ENCODE results near the gene MDC1. TPM values are rescaled to one million over a fixed set of nuclear protein-coding genes. Genes with fewer than 3 reads are reported as not detected.

MDC1 gene
- total and polyA plus RNA-seq, 2 of the 13 experiments (the other 11 are each of a cell fraction or from before 2014, with no cell fraction given) = 8.4 to 14.0 TPM

- peak; percentile 72 for TF ChIP-seq ZNF563 (CRISPR knock-in tag; IDR thresholded peaks at IDR 0.05)
- no peak for TF ChIP-seq ZBTB33 (CRISPR knock-in tag; IDR thresholded peaks at IDR 0.05)
- peak; percentile 91; the same call in 1 of the 2 replicates for TF ChIP-seq ZNF17 (CRISPR knock-in tag; IDR thresholded peaks at IDR 0.05)
- TF ChIP-seq ZHX1 (CRISPR knock-in tag; IDR thresholded peaks at IDR 0.05; ENCODE audit: low read depth) = peak; percentile 1; the same call in 1 of the 2 replicates
- peak; percentile 99 for TF ChIP-seq POLR2G (IDR thresholded peaks at IDR 0.05; ENCODE audit: low read depth, low read length)
- TF ChIP-seq E2F5 (CRISPR knock-in tag; conservative IDR thresholded peaks at IDR 0.05) = no peak
- peak; percentile 62; the same call in 1 of the 2 replicates for TF ChIP-seq KLF12 (CRISPR knock-in tag; IDR thresholded peaks at IDR 0.05; ENCODE audit: borderline replicate concordance)
- no peak for TF ChIP-seq SOX6 (IDR thresholded peaks at IDR 0.05)
- TF ChIP-seq SOX6 (CRISPR knock-in tag; IDR thresholded peaks at IDR 0.05) = peak; percentile 89
- peak; percentile 87 for TF ChIP-seq MEF2D (CRISPR knock-in tag; IDR thresholded peaks at IDR 0.05)
- TF ChIP-seq MXI1 (IDR thresholded peaks at IDR 0.05; ENCODE audit: borderline replicate concordance, low read depth, low read length) = peak; percentile 81; the same call in 1 of the 3 replicates
- TF ChIP-seq PPARG (CRISPR knock-in tag; conservative IDR thresholded peaks at IDR 0.05) = peak; percentile 9; the same call in 1 of the 2 replicates
- peak; percentile 38; the same call in 1 of the 2 replicates for TF ChIP-seq PAXIP1 (CRISPR knock-in tag; conservative IDR thresholded peaks at IDR 0.05)
- peak; percentile 62 for TF ChIP-seq ATF2 (CRISPR knock-in tag; IDR thresholded peaks at IDR 0.05)
- TF ChIP-seq MAX (IDR thresholded peaks at IDR 0.05) = peak; percentile 80
- no peak for TF ChIP-seq PRPF4 (IDR thresholded peaks at IDR 0.05; ENCODE audit: low read depth, low read length, poor library complexity, severe bottlenecking)
- TF ChIP-seq GABPA (IDR thresholded peaks at IDR 0.05; ENCODE audit: low read depth, low read length) = no peak
- no peak for TF ChIP-seq GABPA (CRISPR knock-in tag; IDR thresholded peaks at IDR 0.05; ENCODE audit: low read depth)
- TF ChIP-seq BCL6 (CRISPR knock-in tag; IDR thresholded peaks at IDR 0.05) = peak; percentile 58; the same call in 1 of the 2 replicates
These were observed 27.1 kb upstream of the MDC1 start, which contains the start of gene IER3 (continued) for GRCh38 chr6:30744054-30744805.

All from HepG2 (cell line).